HL-60 (cell line): ENCODE data around the gene BMP7.

Experiments used
- DNase-seq, 2 experiments: peaks; one replicate each; pipeline ENCODE4 v3.0.0-alpha.2; 2010 to 2020; ENCODE audit warnings: low read depth in 1 of 2, low spot score in 1 of 2
- H3K27ac ChIP-seq: fragments of 250-450 bp; sonication (Bioruptor Pico); replicated peaks from 2 replicates; pipeline ENCODE4 v1.5.1; 2020; ENCODE audit warnings: mild to moderate bottlenecking, moderate library complexity
- H3K27me3 ChIP-seq: fragments of 250-450 bp; sonication (Bioruptor Pico); 2 replicates; pipeline ENCODE4 v1.5.1; 2021; ENCODE audit warnings: mild to moderate bottlenecking, moderate library complexity; ENCODE audit not compliant: insufficient read depth, poor library complexity, severe bottlenecking
- H3K4me3 ChIP-seq: replicated peaks from 2 replicates; pipeline ENCODE4 v1.5.1; 2011; ENCODE audit warnings: mild to moderate bottlenecking, control low read depth, low read length; ENCODE audit not compliant: insufficient read depth
- CTCF ChIP-seq: IDR thresholded peaks from one replicate; pipeline ENCODE4 v1.5.1; 2011; ENCODE audit warnings: low read length, control low read depth, inconsistent platforms; ENCODE audit not compliant: insufficient read depth
- GABPA ChIP-seq: IDR thresholded peaks from 2 replicates; pipeline ENCODE4 v1.6.1; 2012; ENCODE audit warnings: low read depth
- POLR2AphosphoS5 ChIP-seq: IDR thresholded peaks from 2 replicates; pipeline ENCODE4 v1.6.1; 2012; ENCODE audit warnings: low read depth
- REST ChIP-seq: IDR thresholded peaks from 2 replicates; pipeline ENCODE4 v1.6.1; 2012; ENCODE audit warnings: low read depth; ENCODE audit not compliant: insufficient replicate concordance
- SPI1 ChIP-seq: IDR thresholded peaks from 2 replicates; pipeline ENCODE4 v1.6.1; 2012; ENCODE audit warnings: low read depth, mild to moderate bottlenecking, borderline replicate concordance

Gene BMP7

GRCh38 chr20:57213924-57214323 lies 52.5 kb downstream of the BMP7 start:
- Histone ChIP-seq H3K27ac (no peak overlapping the region), H3K4me3 (no peak overlapping the region), H3K27me3 (peaks cover 5% of the 10 kb centered on the region)
- no peak for DNase-seq
- TF ChIP-seq POLR2AphosphoS5 (no peak), GABPA (no peak), REST (no peak), SPI1 (no peak), CTCF (no peak)

- TF ChIP-seq REST (no peak), GABPA (no peak), CTCF (no peak), SPI1 (no peak), POLR2AphosphoS5 (no peak)
- H3K27me3 ChIP-seq = peaks cover 5% of the 10 kb centered on the region
These were observed 53.1 kb downstream of the BMP7 start for GRCh38 chr20:57213291-57213690.

GRCh38 chr20:57212534-57213276 lies 53.7 kb downstream of the BMP7 start:
- TF ChIP-seq REST (no peak), SPI1 (no peak), CTCF (no peak), GABPA (no peak), POLR2AphosphoS5 (no peak)
- Histone ChIP-seq H3K4me3 (no peak overlapping the region), H3K27me3 (peaks cover 5% of the 10 kb centered on the region), H3K27ac (no peak overlapping the region)
- DNase-seq = no peak

More at GRCh38 chr20:57213291-57213690, 53.1 kb downstream of the BMP7 start:
- no peak for DNase-seq
- Histone ChIP-seq H3K4me3 (no peak overlapping the region), H3K27ac (no peak overlapping the region)
